Panc1 (cell line): Measurements from ENCODE around the gene TMEM128. TPM values are rescaled to one million over a fixed set of nuclear protein-coding genes. Genes with fewer than 3 reads are reported as not detected.

Source experiments
- ATAC-seq: fragments of 200-7000 bp; cut with Tn5 transposase; 2 replicates; pipeline ENCODE4 v1.9.1; 2020; ENCODE audit warnings: mild to moderate bottlenecking, moderate library complexity
- BruUV-seq: library from RNA; stranded (reverse); fragments of 400-500 nt; replicated peaks from 2 replicates; lab custom pipeline; 2021; lab: Mats Ljungman, UMichigan
- CTCF ChIA-PET: fragments of 300-600 bp; sonication (Branson Sonifier 250); formaldehyde crosslinking; loops from one replicate; lab custom pipeline; 2022; ENCODE audit warnings: antibody characterized with exemption; lab: Charles Lee
- POLR2A ChIA-PET: fragments of 300-600 bp; sonication (Branson Sonifier 250); formaldehyde crosslinking; loops from one replicate; lab custom pipeline; 2022; ENCODE audit warnings: antibody characterized with exemption; lab: Charles Lee
- DNase-seq: peaks from one replicate; pipeline ENCODE4 v3.0.0-alpha.2; 2010; ENCODE audit warnings: low read depth, low spot score
- H3K27ac ChIP-seq: 2 replicates; pipeline ENCODE4 v1.5.1; 2011; ENCODE audit warnings: mild to moderate bottlenecking, low read length, inconsistent platforms
- H3K27me3 ChIP-seq: fragments of 200-500 bp; sonication (Bioruptor generic); 2 replicates; pipeline ENCODE4 v1.6.0; 2014; ENCODE audit warnings: low read length, inconsistent platforms; ENCODE audit not compliant: control insufficient read depth, insufficient read depth
- H3K36me3 ChIP-seq: fragments of 200-500 bp; sonication (Bioruptor generic); 2 replicates; pipeline ENCODE4 v1.5.1; 2014; ENCODE audit warnings: inconsistent platforms, mild to moderate bottlenecking, low read length, moderate library complexity; ENCODE audit not compliant: control insufficient read depth, insufficient read depth
- H3K4me1 ChIP-seq: 2 replicates; pipeline ENCODE4 v1.5.1; 2011; ENCODE audit warnings: inconsistent platforms, mild to moderate bottlenecking, low read length, moderate library complexity; ENCODE audit not compliant: control insufficient read depth, insufficient read depth
- H3K4me3 ChIP-seq, 2 experiments: 2 replicates each; pipeline ENCODE4 v1.5.1; 2011 to 2012; ENCODE audit warnings: low read depth in 2 of 2, low read length in 2 of 2, mild to moderate bottlenecking in 2 of 2, inconsistent platforms in 1 of 2, moderate library complexity in 1 of 2
- H3K9me3 ChIP-seq: fragments of 200-500 bp; sonication (Bioruptor generic); 2 replicates; pipeline ENCODE4 v1.5.1; 2014; ENCODE audit warnings: low read depth, mild to moderate bottlenecking, inconsistent platforms, low read length, moderate library complexity; ENCODE audit not compliant: control insufficient read depth, insufficient read depth
- POLR2AphosphoS5 ChIP-seq: IDR thresholded peaks from 2 replicates; pipeline ENCODE4 v1.6.1; 2012; ENCODE audit warnings: mild to moderate bottlenecking, low read depth, low read length, moderate library complexity
- SIN3A ChIP-seq: IDR thresholded peaks from 2 replicates; pipeline ENCODE4 v1.6.1; 2012; ENCODE audit warnings: low read depth, mild to moderate bottlenecking, low read length, moderate library complexity, borderline replicate concordance; ENCODE audit not compliant: insufficient read depth
- TCF7L2 ChIP-seq: IDR thresholded peaks from 2 replicates; pipeline ENCODE4 v1.6.1; 2011; ENCODE audit warnings: mild to moderate bottlenecking, low read depth, low read length, inconsistent platforms
- in situ Hi-C: cut with HindIII; loops from 2 replicates; pipeline ENCODE4 v1.10.0; 2016; ENCODE audit warnings: low sequenced_read_pairs, low pct_unique_long_range_greater_than_20kb
- intact Hi-C: fragments of 100-400 bp; cut with micrococcal nuclease; formaldehyde crosslinking; loops from one replicate; pipeline ENCODE4 v1.10.0; 2022; ENCODE audit not compliant: unreplicated experiment
- total RNA-seq: library from RNA; stranded (reverse); gene quantifications from one replicate; pipeline ENCODE4 v1.2.1, GENCODE V29; 2021; ENCODE audit not compliant: unreplicated experiment
- TF ChIP-seq, protein P1 (sequence below): fragments of 450-650 bp; IDR thresholded peaks from 2 replicates; pipeline ENCODE4 v1.5.1; 2017; ENCODE audit warnings: mild to moderate bottlenecking
- TF ChIP-seq, protein P2 (sequence below), 2 experiments: IDR thresholded peaks; 2 replicates each; pipeline ENCODE4 v1.6.1; 2011 to 2012; ENCODE audit warnings: low read depth in 2 of 2, control low read depth in 1 of 2, low read length in 1 of 2, mild to moderate bottlenecking in 1 of 2, moderate library complexity in 1 of 2; ENCODE audit not compliant: insufficient read depth in 1 of 2

The TMEM128 gene
- total RNA-seq, 1 experiment from 2014 or later, result 12.9 TPM

DNA sequence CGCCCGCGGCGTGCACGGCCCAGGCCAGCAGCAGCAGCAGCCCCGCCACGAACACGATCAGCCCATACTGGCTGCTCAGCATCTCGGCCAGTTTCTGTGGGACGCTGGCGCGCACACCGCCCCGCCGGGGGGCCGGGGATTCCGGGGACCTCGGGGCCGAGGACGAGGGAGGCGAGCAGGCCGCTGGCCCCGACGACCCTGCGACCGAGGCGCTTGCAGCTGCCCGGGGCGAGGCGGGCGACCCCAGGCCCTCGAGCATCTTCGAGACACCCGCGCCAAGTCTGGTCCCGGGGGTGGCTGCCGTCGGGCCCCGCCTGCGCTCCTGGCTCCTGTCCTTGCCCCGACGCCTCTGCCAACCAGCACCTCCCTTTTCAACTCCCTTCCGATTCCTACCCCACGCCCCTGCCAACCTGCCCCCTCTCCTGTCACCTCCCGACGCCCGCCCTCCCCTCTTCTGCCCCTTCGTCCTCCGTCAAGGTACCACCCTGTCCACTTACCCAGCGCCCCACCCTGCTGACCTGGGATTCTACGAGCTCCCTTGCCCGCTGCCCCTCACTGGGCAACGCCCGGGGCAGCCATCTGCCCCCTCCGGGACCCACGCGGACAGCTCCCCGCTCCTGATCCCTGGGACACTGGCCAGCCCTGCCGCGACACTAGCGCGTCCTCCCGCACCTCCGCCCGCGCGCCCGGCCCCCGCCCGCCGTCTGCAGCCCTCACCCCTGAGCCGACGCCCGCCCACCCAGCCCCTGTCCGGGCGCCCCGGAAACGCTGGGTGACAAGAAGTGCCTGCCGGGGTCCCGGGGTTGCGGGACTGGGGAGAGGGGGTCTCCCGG, 21.2 kb downstream of the TMEM128 start, which contains the start of gene OTOP1:
OTOP1 (minus strand) TSS at position 324 of the 833 bp plus-strand sequence; CDS start at position 259, 65 bp downstream.
- Histone ChIP-seq H3K36me3 (no peaks in the 10 kb centered on the region), H3K4me3 (no peak within 1 kb of the TSS), H3K27me3 (no peaks in the 10 kb centered on the region), H3K9me3 (no peaks in the 10 kb centered on the region), H3K4me1 (no peaks in the 10 kb centered on the region), H3K27ac (no peak within 1 kb of the TSS)
- no peak for DNase-seq
- POLR2A ChIA-PET, result no interaction called here
- intact Hi-C loops (no loop called here), in situ Hi-C loops (no loop called here)
- no peak for ATAC-seq
- TF ChIP-seq, protein P1, sequence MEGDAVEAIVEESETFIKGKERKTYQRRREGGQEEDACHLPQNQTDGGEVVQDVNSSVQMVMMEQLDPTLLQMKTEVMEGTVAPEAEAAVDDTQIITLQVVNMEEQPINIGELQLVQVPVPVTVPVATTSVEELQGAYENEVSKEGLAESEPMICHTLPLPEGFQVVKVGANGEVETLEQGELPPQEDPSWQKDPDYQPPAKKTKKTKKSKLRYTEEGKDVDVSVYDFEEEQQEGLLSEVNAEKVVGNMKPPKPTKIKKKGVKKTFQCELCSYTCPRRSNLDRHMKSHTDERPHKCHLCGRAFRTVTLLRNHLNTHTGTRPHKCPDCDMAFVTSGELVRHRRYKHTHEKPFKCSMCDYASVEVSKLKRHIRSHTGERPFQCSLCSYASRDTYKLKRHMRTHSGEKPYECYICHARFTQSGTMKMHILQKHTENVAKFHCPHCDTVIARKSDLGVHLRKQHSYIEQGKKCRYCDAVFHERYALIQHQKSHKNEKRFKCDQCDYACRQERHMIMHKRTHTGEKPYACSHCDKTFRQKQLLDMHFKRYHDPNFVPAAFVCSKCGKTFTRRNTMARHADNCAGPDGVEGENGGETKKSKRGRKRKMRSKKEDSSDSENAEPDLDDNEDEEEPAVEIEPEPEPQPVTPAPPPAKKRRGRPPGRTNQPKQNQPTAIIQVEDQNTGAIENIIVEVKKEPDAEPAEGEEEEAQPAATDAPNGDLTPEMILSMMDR, result no peak
- TF ChIP-seq SIN3A (no peak), POLR2AphosphoS5 (no peak), TCF7L2 (no peak)
- TF ChIP-seq, protein P2, sequence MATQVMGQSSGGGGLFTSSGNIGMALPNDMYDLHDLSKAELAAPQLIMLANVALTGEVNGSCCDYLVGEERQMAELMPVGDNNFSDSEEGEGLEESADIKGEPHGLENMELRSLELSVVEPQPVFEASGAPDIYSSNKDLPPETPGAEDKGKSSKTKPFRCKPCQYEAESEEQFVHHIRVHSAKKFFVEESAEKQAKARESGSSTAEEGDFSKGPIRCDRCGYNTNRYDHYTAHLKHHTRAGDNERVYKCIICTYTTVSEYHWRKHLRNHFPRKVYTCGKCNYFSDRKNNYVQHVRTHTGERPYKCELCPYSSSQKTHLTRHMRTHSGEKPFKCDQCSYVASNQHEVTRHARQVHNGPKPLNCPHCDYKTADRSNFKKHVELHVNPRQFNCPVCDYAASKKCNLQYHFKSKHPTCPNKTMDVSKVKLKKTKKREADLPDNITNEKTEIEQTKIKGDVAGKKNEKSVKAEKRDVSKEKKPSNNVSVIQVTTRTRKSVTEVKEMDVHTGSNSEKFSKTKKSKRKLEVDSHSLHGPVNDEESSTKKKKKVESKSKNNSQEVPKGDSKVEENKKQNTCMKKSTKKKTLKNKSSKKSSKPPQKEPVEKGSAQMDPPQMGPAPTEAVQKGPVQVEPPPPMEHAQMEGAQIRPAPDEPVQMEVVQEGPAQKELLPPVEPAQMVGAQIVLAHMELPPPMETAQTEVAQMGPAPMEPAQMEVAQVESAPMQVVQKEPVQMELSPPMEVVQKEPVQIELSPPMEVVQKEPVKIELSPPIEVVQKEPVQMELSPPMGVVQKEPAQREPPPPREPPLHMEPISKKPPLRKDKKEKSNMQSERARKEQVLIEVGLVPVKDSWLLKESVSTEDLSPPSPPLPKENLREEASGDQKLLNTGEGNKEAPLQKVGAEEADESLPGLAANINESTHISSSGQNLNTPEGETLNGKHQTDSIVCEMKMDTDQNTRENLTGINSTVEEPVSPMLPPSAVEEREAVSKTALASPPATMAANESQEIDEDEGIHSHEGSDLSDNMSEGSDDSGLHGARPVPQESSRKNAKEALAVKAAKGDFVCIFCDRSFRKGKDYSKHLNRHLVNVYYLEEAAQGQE (IDR thresholded peaks at IDR 0.05; ENCODE audit: insufficient read depth in 1 of 2, low read depth in 2 of 2, low read length in 1 of 2), result no peak
- CTCF ChIA-PET, result no interaction called here
- BruUV-seq, result no TSS peak

DNA sequence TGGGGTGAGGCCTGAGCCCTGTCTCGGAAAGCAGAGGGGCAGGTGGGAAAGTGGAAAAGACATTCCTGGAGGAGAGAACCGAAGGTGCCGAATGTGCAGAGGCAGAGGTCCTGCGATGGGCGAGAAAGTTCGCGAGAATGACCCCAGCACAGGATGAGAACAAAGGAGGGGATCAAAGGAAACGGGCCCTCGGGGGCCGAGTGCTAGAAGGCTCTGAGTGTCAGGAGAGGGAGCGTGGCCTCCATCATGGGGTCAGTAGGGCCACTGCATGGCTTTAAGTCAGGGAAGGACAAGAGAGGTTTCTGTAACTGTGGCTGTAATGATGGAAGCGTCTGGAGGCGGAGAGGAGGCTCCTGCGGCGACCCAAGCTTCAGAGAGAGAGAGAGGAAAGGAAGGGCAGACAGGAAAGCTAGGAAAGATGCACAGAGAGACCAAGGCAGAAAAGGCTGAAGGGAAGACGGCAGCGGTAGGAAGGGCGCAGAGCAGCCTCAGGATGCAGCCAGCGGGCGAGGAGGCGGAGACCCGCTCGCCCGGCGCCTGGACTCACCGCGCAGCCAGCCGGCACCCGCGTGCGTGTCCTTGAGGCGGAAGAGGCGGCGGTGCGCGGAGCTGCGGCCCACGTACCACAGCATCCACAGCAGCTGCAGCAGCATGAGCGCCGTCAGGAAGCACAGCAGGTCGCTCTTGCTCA, 22.0 kb downstream of the TMEM128 start:
- Histone ChIP-seq H3K27ac (no peak overlapping the region), H3K4me1 (no peaks in the 10 kb centered on the region), H3K4me3 (no peak overlapping the region), H3K9me3 (no peaks in the 10 kb centered on the region), H3K36me3 (no peaks in the 10 kb centered on the region), H3K27me3 (no peaks in the 10 kb centered on the region)
- POLR2A ChIA-PET, result no interaction called here
- ATAC-seq (no peak), DNase-seq (no peak)
- CTCF ChIA-PET, result no interaction called here
- TF ChIP-seq POLR2AphosphoS5 (no peak), TCF7L2 (no peak), SIN3A (no peak)
- TF ChIP-seq, protein P2 (IDR thresholded peaks at IDR 0.05; ENCODE audit: insufficient read depth in 1 of 2, low read depth in 2 of 2, low read length in 1 of 2), result no peak
- TF ChIP-seq, protein P1, result no peak
- BruUV-seq, result no TSS peak
- intact Hi-C loops (no loop called here), in situ Hi-C loops (no loop called here)
